SU-DHL-6 (cell line): ENCODE measurements around the gene KRT77.
"Not testable (repeated sequence)": the region's sequence is repeated elsewhere in the genome, so short reads cannot be mapped to it uniquely, and the experiment has no call there.

ENCODE experiments used
- H2AFZ ChIP-seq: fragments of 200-600 bp; sonication (generic); 2 replicates; pipeline ENCODE4 v1.6.1; 2014; ENCODE audit warnings: low read depth, mild to moderate bottlenecking, moderate library complexity, mixed read lengths, antibody characterized with exemption, low read length; ENCODE audit not compliant: severe bottlenecking
- H3F3A ChIP-seq: fragments of 200-600 bp; shearing (Covaris generic); 2 replicates; pipeline ENCODE4 v1.6.0; 2016; ENCODE audit warnings: antibody characterized with exemption, mild to moderate bottlenecking; ENCODE audit not compliant: insufficient read depth
- H3K27ac ChIP-seq: fragments of 200-600 bp; sonication (generic); 2 replicates; pipeline ENCODE4 v1.5.1; 2016; ENCODE audit warnings: low read depth, mild to moderate bottlenecking, low read length, moderate library complexity, mixed read lengths
- H3K27me3 ChIP-seq: fragments of 200-600 bp; sonication (generic), shearing (Covaris generic); 2 replicates; pipeline ENCODE4 v1.6.0; 2014; ENCODE audit warnings: mild to moderate bottlenecking, low read length
- H3K36me3 ChIP-seq: fragments of 200-600 bp; sonication (generic); 2 replicates; pipeline ENCODE4 v1.6.1; 2014; ENCODE audit warnings: mild to moderate bottlenecking, low read length, mixed read lengths
- H3K4me2 ChIP-seq: fragments of 300-600, 200-600 bp; shearing (Covaris generic), sonication (generic); 2 replicates; pipeline ENCODE4 v1.6.0; 2014; ENCODE audit warnings: low read length, low read depth, mild to moderate bottlenecking; ENCODE audit not compliant: poor library complexity, severe bottlenecking
- H3K4me3 ChIP-seq: fragments of 200-600 bp; sonication (generic); 2 replicates; pipeline ENCODE4 v1.5.1; 2014; ENCODE audit warnings: antibody characterized with exemption, low read length, mild to moderate bottlenecking, mixed read lengths; ENCODE audit not compliant: insufficient read depth, poor library complexity, severe bottlenecking
- H3K79me2 ChIP-seq: fragments of 200-600 bp; sonication (generic); 2 replicates; pipeline ENCODE4 v1.6.1; 2014; ENCODE audit warnings: mild to moderate bottlenecking, low read length, moderate library complexity; ENCODE audit not compliant: insufficient read depth
- H3K9ac ChIP-seq: fragments of 200-600 bp; sonication (generic); 2 replicates; pipeline ENCODE4 v1.7.0; 2014; ENCODE audit warnings: mild to moderate bottlenecking, low read length
- H3K9me2 ChIP-seq: fragments of 200-600 bp; sonication (generic); replicated peaks from 2 replicates; pipeline ENCODE4 v1.6.1; 2014; ENCODE audit warnings: low read length; ENCODE audit not compliant: insufficient read depth
- H3K9me3 ChIP-seq: fragments of 200-600 bp; sonication (generic); 2 replicates; pipeline ENCODE4 v1.6.1; 2014; ENCODE audit warnings: low read length, mixed read lengths; ENCODE audit not compliant: insufficient read depth
- H4K20me1 ChIP-seq: fragments of 200-600 bp; sonication (generic); 2 replicates; pipeline ENCODE4 v1.6.1; 2014; ENCODE audit warnings: low read depth, mild to moderate bottlenecking, antibody characterized with exemption, low read length, moderate library complexity, mixed read lengths
- EZH2phosphoT487 ChIP-seq: fragments of 200-600 bp; sonication (generic), shearing (Covaris generic); conservative IDR thresholded peaks from 2 replicates; pipeline ENCODE4 v1.6.1; 2018; ENCODE audit warnings: mild to moderate bottlenecking, antibody characterized with exemption, low read length, moderate library complexity, mixed read lengths
- TF ChIP-seq, protein P1 (sequence below): fragments of 200-600 bp; sonication (generic); IDR thresholded peaks from one replicate; pipeline ENCODE4 v1.5.1; 2017; ENCODE audit warnings: antibody characterized with exemption, mild to moderate bottlenecking, low read length, moderate library complexity; ENCODE audit not compliant: insufficient read depth, poor library complexity, severe bottlenecking

KRT77 gene

DNA sequence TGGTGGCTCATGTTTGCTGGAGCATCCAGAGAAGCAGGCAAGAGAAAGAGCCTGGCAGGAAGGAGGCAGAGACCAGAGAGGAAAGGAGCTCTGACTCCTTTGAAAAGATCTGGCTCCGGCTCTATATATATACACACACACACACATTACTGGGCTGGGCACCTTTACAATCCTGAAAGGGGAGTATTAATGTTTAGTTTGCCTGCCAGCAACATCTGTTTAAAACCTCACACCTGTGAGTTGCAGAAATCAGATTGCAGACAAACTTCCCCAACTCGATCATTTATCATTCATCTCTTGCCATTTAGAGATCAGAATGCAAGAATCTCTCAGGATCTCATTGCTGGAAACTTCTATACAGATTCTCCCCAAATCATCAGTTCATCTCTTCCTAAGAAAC, at the start of gene KRT77:
TSS of gene KRT77 (minus strand) at position 101 of the 400 bp plus-strand sequence. CDS start at position 11, 90 bp downstream.
- no peak within 1 kb of the TSS for H3K4me3 ChIP-seq
- H3K4me2 ChIP-seq: no peak within 1 kb of the TSS
- H4K20me1 ChIP-seq: no peaks in the 10 kb centered on the region
- no peaks in the 10 kb centered on the region for H3F3A ChIP-seq
- no peaks in the 10 kb centered on the region for H3K79me2 ChIP-seq
- H3K9me2 ChIP-seq: no peaks in the 10 kb centered on the region
- H3K27me3 ChIP-seq: no peaks in the 10 kb centered on the region
- no peak for TF ChIP-seq EZH2phosphoT487
- TF ChIP-seq, protein P1, sequence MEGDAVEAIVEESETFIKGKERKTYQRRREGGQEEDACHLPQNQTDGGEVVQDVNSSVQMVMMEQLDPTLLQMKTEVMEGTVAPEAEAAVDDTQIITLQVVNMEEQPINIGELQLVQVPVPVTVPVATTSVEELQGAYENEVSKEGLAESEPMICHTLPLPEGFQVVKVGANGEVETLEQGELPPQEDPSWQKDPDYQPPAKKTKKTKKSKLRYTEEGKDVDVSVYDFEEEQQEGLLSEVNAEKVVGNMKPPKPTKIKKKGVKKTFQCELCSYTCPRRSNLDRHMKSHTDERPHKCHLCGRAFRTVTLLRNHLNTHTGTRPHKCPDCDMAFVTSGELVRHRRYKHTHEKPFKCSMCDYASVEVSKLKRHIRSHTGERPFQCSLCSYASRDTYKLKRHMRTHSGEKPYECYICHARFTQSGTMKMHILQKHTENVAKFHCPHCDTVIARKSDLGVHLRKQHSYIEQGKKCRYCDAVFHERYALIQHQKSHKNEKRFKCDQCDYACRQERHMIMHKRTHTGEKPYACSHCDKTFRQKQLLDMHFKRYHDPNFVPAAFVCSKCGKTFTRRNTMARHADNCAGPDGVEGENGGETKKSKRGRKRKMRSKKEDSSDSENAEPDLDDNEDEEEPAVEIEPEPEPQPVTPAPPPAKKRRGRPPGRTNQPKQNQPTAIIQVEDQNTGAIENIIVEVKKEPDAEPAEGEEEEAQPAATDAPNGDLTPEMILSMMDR: no peak
- no peaks in the 10 kb centered on the region for H3K9me3 ChIP-seq
- H2AFZ ChIP-seq: no peak within 1 kb of the TSS
- H3K9ac ChIP-seq: no peak within 1 kb of the TSS
- H3K36me3 ChIP-seq: no peaks in the 10 kb centered on the region
- no peak within 1 kb of the TSS for H3K27ac ChIP-seq

DNA sequence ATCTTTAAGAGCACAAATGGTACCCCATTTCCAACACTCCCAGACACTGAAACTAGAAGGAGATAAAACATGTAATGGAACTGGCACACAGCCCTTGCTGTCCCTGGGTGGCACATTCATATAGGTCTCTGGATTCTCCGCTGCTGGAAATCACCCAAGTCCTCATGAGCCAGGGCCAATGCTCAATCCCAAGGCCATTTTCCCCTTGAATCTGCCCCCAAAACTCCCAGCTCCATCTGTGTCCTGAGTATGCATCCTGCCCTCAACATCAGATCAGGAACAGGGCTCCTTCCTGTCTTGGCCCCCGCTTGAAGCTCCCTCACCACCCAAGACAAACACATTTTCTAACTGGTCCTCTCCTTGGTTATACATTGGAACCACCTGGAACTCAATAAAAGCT, 49.2 kb upstream of the KRT77 start:
- Histone ChIP-seq H3K36me3 (no peaks in the 10 kb centered on the region), H3K9me2 (no peaks in the 10 kb centered on the region), H3K9me3 (no peaks in the 10 kb centered on the region), H3F3A (no peaks in the 10 kb centered on the region), H3K4me3 (no peak overlapping the region), H3K27me3 (no peaks in the 10 kb centered on the region), H4K20me1 (no peaks in the 10 kb centered on the region), H3K4me2 (no peak overlapping the region), H3K27ac (no peak overlapping the region), H2AFZ (no peak overlapping the region), H3K9ac (no peak overlapping the region), H3K79me2 (no peaks in the 10 kb centered on the region)
- TF ChIP-seq, protein P1: no peak
- no peak for TF ChIP-seq EZH2phosphoT487

DNA sequence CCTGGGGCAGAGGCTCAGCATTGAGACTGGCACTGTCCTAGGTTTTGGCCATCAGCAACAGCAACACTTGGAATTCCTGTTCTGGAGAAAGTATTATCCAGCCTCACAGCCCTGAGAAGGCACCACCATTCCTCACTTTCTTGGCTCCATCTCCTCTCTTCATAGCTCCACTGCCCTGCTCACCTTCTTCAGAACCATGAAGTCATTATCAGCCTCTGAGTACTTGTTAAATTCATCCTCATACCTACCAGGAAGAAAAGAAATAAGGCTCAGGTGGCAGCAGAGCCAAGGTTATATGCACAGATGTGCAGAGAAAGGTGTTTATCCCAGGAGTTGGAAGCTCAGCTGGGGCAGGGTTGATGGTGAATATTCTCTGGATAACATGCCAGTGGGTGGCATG, 48.5 kb upstream of the KRT77 start:
- Histone ChIP-seq H3K9ac (no peak overlapping the region), H3K4me3 (no peak overlapping the region), H3K27me3 (no peaks in the 10 kb centered on the region), H4K20me1 (no peaks in the 10 kb centered on the region), H3F3A (no peaks in the 10 kb centered on the region), H3K9me3 (no peaks in the 10 kb centered on the region), H2AFZ (no peak overlapping the region), H3K27ac (no peak overlapping the region), H3K79me2 (no peaks in the 10 kb centered on the region), H3K36me3 (no peaks in the 10 kb centered on the region), H3K4me2 (no peak overlapping the region), H3K9me2 (no peaks in the 10 kb centered on the region)
- no peak for TF ChIP-seq EZH2phosphoT487
- TF ChIP-seq, protein P1: no peak

DNA sequence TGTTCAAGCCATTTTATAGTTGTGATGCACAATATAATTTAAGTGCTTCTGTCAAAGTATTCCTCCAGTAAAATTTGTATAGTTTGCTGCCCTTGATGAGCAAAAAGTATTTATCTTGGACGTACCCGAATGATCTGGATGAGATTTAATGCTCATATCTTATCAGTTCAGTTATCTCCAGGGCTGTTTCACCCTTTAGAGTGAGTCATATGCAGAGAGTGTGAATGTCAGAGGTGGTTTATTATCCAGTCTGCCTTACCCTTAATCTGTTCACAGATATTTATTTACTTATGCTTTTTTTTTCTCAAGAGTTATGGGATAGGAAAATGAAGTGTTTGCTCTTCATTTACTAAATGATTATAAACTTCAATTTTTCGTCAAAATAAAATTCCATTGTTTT, 47.2 kb upstream of the KRT77 start:
- H3K36me3 ChIP-seq, H3F3A ChIP-seq, H3K79me2 ChIP-seq, H3K9me2 ChIP-seq, H3K9me3 ChIP-seq, H4K20me1 ChIP-seq, H3K4me3 ChIP-seq, H3K4me2 ChIP-seq, H3K9ac ChIP-seq, H3K27me3 ChIP-seq, H2AFZ ChIP-seq, H3K27ac ChIP-seq: not testable (repeated sequence)
